Measurements from ENCODE around the gene LAPTM5. TPM values are rescaled to one million over a fixed set of nuclear protein-coding genes. Genes with fewer than 3 reads are reported as not detected.
"Not testable (repeated sequence)": the region's sequence is repeated elsewhere in the genome, so short reads cannot be mapped to it uniquely, and the experiment has no call there.

The LAPTM5 gene
- total RNA-seq, 2 experiments from 2014 or later = 174 to 214 TPM

DNA sequence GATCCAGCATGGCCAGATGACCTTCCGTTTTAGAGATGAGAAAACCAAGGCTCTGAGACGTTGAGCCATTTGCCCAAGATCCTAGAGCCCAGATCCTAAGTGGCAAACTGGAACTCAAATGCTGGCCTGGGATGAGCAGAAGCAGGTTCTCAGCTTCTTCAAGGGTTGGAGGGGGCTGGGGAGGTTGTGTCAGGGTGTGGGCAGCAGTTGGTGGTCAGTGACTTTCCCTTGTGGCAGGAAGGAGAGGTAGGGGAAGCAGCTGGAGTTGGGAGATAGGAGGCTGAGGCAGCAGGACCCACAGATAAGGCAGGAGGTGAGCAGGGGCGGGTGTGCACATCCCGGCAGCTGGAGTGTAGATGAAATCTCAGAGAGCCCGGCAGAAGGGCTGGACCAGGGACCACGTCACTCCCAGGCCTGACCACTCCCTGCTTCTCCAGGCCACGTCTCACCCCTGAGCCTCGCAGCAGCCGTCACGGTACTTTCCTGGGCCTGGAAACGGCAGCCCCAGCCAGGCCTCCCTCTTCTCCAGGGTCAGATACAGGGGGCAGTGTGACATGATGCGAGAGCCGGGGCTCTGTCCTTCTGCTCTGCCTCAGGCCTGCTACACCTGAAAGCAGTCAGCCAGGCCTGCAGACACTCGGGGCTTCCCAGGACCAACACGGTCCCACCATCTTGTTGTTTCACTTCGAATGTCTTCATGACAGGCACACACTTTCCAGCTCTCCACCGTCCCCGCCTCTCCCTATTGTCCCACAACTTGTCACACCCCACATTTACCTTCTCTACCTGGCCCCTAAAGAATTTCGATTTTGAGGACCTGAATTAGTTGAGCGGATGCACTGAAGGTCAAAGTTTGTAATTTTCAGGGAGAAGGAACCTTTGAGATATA lies 11.5 kb upstream of the LAPTM5 start:
- H3K27me3 Mint-ChIP-seq = no peaks in the 10 kb centered on the region
- CTCF ChIA-PET = interaction anchor here (1.2 to 5.0 kb wide), 3 partner anchors 8 to 50 kb away, joined by 5 to 32 read pairs (median 8); no protein-coding TSS in a partner anchor
- DNase-seq (no peak), ATAC-seq (no peak)
- no peak overlapping the region for H3K27ac Mint-ChIP-seq
- intact Hi-C loops (cut with DNase I, micrococcal nuclease) = no loop called here
- H3K4me3 Mint-ChIP-seq = no peak overlapping the region
- peaks cover 30% of the 10 kb centered on the region for H3K4me1 Mint-ChIP-seq
- POLR2A ChIA-PET = no interaction called here
- no peaks in the 10 kb centered on the region for H3K9me3 Mint-ChIP-seq (ENCODE audit: low read depth)
- H3K36me3 Mint-ChIP-seq (ENCODE audit: low read depth) = no peaks in the 10 kb centered on the region

DNA sequence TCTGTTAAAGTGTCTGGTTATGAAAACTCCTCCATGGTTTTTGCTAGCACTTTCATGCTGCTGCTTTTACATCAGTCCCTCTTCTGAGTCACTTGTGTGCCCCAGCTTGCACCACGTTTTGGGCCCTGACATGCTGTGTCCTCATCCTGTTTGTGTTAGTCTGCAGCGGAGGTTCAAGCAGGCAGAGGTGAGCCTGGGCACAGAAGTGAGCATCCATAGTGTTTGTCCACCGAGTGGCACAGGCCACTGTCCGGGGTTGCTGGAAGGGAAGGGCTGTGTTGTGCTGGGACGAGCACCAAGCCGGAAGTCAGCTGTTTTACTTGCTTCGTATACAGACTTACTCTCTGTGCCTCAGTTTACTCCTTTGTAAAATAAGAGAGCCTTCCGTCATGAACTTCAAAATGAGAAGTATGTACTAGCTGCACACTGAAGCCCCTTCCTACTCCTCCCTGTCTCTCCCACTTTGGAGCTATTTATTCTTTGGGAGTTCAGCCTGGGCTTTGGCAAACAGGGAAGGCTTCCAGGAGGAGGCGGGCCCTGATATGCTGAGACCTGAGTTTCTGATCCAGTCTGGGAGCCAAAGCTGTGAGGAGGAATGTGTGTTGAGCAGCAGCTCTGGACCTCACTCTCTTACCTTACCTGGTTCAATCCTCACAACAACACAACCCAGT lies 10.7 kb upstream of the LAPTM5 start:
- Mint-ChIP-seq H3K4me3 (no peak overlapping the region), H3K4me1 (peaks cover 34% of the 10 kb centered on the region), H3K9me3 (ENCODE audit: low read depth) (no peaks in the 10 kb centered on the region), H3K27ac (peak overlapping the region; percentile 12), H3K27me3 (no peaks in the 10 kb centered on the region), H3K36me3 (ENCODE audit: low read depth) (no peaks in the 10 kb centered on the region)
- ATAC-seq (peak; percentile 51), DNase-seq (peak; percentile 48)
- CTCF ChIA-PET = interaction anchor here (0.7 to 5.0 kb wide), 4 partner anchors 10 to 50 kb away, joined by 4 to 32 read pairs (median 6); no protein-coding TSS in a partner anchor
- POLR2A ChIA-PET = interaction anchor here (0.7 kb wide), 1 partner anchor 528 kb away, joined by 3 read pairs; the partner anchor contains the start of genes SNRNP40 and ZCCHC17
- intact Hi-C loops (cut with DNase I, micrococcal nuclease) = no loop called here

DNA sequence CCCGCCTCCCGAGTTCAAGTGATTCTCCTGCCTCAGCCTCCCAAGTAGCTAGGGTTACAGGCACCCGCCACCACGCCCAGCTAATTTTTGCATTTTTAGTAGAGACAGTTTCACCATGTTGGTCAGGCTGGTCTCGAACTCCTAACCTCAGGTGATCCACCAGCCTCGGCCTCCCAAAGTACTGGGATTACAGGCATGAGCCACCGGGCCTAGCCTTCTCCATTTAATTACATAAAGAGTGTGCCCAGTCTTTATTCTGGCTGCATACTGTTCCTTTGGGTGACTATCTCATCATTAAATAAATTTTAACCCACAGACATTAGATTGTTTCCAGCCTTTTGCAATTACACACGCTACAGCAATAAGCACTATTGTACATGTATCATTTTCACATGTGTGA lies 9.4 kb upstream of the LAPTM5 start:
- POLR2A ChIA-PET = not testable (repeated sequence)

DNA sequence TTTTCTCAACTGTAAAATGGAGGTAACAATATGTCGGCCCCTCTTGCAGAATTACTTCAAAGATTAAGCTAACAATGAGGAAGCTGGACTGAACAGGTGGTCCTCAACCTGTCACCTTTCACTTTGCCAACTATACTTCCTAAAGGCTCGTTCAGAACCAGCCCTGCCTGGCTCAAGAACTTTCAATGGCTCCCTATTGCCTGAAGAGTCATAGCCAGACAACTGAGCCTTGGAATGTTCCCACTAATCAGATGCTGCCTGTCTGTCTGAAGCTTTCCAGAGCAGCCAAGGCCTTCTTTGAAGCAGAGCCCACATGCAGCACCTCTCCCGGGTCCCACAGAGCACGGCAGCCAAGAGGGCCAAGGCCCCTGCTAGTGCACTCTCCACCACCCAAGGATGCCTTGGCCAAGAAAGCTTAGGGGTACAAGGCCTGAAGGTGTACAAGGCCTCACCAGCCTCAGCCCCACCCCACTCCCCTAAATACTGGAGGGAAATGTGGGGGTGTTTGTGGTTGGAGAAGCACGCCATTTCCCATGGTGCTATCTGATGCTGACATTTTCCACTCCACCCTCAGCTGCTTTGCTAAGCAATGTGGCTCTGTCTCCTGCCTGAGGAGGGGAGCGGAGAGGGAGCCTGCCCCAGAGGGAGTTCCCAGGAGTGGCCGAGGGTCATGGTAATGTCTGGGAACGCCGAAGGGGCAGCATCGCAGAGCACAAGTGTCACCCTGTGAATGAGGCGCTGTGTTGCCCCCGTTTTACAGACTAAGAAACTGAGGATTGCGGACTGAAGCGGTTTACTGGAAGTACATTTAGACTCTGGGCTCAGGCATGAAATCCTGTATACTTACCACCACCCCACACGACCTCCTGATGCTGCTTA lies 8.2 kb upstream of the LAPTM5 start:
- Mint-ChIP-seq H3K27ac (peak overlapping the region; percentile 92), H3K4me3 (peak overlapping the region; percentile 67), H3K9me3 (ENCODE audit: low read depth) (no peaks in the 10 kb centered on the region), H3K36me3 (ENCODE audit: low read depth) (no peaks in the 10 kb centered on the region), H3K27me3 (no peaks in the 10 kb centered on the region), H3K4me1 (peaks cover 59% of the 10 kb centered on the region)
- intact Hi-C loops (cut with DNase I, micrococcal nuclease) = loop anchor here in 1 of 2 experiments (1.0 kb wide), 1 partner anchor 34 kb away; no protein-coding TSS in a partner anchor
- peak; percentile 58 for DNase-seq
- ChIA-PET CTCF (interaction anchor here (1.1 to 5.0 kb wide), 3 partner anchors 13 to 47 kb away, joined by 3 to 32 read pairs (median 19); no protein-coding TSS in a partner anchor), POLR2A (interaction anchor here (1.3 kb wide), 1 partner anchor 9 kb away, joined by 3 read pairs; no protein-coding TSS in a partner anchor)
- peak; percentile 52 for ATAC-seq

More for the DNA sequence above, 9.4 kb upstream of the LAPTM5 start:
- H3K4me1 Mint-ChIP-seq = peaks cover 47% of the 10 kb centered on the region
- intact Hi-C loops (cut with DNase I, micrococcal nuclease) = loop anchor here in 1 of 2 experiments (1.0 kb wide), 1 partner anchor 36 kb away; no protein-coding TSS in a partner anchor
- not testable (repeated sequence) for H3K36me3 Mint-ChIP-seq (ENCODE audit: low read depth); H3K27me3 Mint-ChIP-seq; DNase-seq; H3K9me3 Mint-ChIP-seq (ENCODE audit: low read depth); H3K4me3 Mint-ChIP-seq; ATAC-seq; H3K27ac Mint-ChIP-seq
- CTCF ChIA-PET = interaction anchor here (1.1 to 5.0 kb wide), 4 partner anchors 12 to 48 kb away, joined by 4 to 32 read pairs (median 12); no protein-coding TSS in a partner anchor

DNA sequence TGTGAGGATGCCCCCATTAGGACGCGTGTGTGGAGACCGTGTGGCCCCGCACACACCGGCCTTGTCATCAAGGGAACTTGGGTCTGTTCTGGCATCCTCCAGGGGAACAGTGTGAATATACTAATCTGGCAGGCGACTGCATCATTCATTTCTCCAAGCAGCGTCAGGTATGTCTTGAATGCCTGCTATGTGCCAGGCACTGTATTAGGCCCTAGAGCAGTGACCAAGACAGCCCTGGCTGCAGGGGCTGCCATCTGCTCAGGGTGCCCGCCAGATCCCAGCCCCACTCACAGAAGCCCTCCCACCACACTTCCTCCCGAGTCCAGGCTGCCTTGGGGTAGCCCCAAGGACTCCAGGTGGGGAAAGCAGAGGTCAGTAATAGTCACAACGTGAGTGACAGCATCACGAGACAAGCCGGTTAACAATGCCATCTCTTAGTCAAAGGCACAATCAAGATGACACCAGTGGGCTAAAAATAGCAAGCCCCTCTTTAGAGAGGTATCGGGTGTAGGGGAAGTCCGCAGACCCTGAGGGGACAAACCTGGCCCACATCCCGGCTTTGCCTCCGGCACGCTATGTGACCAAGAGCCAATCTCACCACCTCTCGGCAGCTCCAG lies 7.5 kb upstream of the LAPTM5 start:
- no peaks in the 10 kb centered on the region for H3K9me3 Mint-ChIP-seq (ENCODE audit: low read depth)
- no peaks in the 10 kb centered on the region for H3K36me3 Mint-ChIP-seq (ENCODE audit: low read depth)
- ChIA-PET CTCF (interaction anchor here (1.1 to 3.9 kb wide), 2 partner anchors 15 to 46 kb away, joined by 3 to 19 read pairs; no protein-coding TSS in a partner anchor), POLR2A (interaction anchor here (1.3 kb wide), 1 partner anchor 9 kb away, joined by 3 read pairs; no protein-coding TSS in a partner anchor)
- no peak overlapping the region for H3K4me3 Mint-ChIP-seq
- H3K27me3 Mint-ChIP-seq = no peaks in the 10 kb centered on the region
- H3K4me1 Mint-ChIP-seq = peaks cover 66% of the 10 kb centered on the region
- H3K27ac Mint-ChIP-seq = peak overlapping the region; percentile 92
- intact Hi-C loops (cut with DNase I, micrococcal nuclease) = no loop called here
- no peak for ATAC-seq
- no peak for DNase-seq

DNA sequence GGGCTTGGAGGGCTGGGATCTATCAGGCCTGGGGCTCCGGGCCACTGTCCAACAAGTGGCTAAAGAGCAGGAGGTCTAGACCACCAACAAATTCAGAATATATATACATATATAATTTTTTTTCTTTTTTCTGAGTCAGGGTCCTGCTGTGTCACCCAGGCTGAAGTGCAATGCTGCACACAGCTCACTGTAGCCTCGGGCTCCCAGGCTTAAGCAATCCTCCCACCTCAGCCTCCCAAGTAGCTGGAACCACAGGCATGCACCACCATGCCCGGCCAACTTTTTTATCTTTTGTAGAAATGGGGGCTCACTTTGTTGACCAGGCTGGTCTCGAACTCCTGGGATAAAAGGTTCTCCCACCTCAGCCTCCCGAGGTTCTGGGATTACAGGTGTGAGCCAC lies 6.8 kb upstream of the LAPTM5 start:
- Mint-ChIP-seq H3K4me1 (peaks cover 73% of the 10 kb centered on the region), H3K27ac (no peak overlapping the region), H3K27me3 (no peaks in the 10 kb centered on the region), H3K36me3 (ENCODE audit: low read depth) (no peaks in the 10 kb centered on the region), H3K9me3 (ENCODE audit: low read depth) (no peaks in the 10 kb centered on the region), H3K4me3 (no peak overlapping the region)
- DNase-seq (no peak), ATAC-seq (no peak)
- intact Hi-C loops (cut with DNase I, micrococcal nuclease) = no loop called here
- CTCF ChIA-PET = interaction anchor here (3.9 to 12.9 kb wide), 2 partner anchors 16 to 45 kb away, joined by 19 to 158 read pairs; no protein-coding TSS in a partner anchor
- POLR2A ChIA-PET = no interaction called here

DNA sequence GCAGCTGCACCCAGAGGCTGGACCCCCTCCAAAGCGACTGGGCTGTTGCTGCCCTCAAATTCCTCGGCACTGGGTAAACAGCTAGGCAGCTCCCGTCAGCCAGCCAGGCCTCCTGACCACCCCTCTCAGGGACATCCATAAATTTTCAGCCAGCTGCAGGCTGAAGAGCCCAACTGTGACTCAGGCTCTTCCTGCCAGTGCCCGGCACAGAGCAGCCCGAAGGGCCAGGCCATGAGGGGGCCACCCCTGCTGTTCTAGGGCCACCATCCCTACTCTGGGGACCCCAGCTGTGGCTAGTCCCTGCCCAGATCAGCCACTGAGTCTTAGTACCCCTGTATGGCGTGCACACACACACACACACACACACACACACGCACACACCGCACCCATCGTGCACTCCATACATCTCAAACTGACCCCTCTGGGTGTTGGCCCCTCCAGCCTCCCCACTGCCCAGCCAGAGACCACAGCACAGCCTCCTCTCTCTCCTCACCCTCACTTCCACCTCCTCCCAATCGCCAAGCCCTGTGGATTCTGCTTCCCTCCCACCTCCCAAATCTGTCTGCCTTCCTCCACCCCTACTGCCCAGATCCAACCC lies 6.2 kb upstream of the LAPTM5 start:
- Mint-ChIP-seq H3K4me3 (no peak overlapping the region), H3K27me3 (no peaks in the 10 kb centered on the region), H3K9me3 (ENCODE audit: low read depth) (no peaks in the 10 kb centered on the region), H3K27ac (peak overlapping the region; percentile 48), H3K4me1 (peaks cover 79% of the 10 kb centered on the region), H3K36me3 (ENCODE audit: low read depth) (no peaks in the 10 kb centered on the region)
- DNase-seq (no peak), ATAC-seq (no peak)
- ChIA-PET POLR2A (interaction anchor here (0.6 kb wide), 1 partner anchor 66 kb away, joined by 3 read pairs; no protein-coding TSS in a partner anchor), CTCF (interaction anchor here (3.9 to 12.9 kb wide), 2 partner anchors 17 to 45 kb away, joined by 19 to 158 read pairs; no protein-coding TSS in a partner anchor)
- intact Hi-C loops (cut with DNase I, micrococcal nuclease) = no loop called here

DNA sequence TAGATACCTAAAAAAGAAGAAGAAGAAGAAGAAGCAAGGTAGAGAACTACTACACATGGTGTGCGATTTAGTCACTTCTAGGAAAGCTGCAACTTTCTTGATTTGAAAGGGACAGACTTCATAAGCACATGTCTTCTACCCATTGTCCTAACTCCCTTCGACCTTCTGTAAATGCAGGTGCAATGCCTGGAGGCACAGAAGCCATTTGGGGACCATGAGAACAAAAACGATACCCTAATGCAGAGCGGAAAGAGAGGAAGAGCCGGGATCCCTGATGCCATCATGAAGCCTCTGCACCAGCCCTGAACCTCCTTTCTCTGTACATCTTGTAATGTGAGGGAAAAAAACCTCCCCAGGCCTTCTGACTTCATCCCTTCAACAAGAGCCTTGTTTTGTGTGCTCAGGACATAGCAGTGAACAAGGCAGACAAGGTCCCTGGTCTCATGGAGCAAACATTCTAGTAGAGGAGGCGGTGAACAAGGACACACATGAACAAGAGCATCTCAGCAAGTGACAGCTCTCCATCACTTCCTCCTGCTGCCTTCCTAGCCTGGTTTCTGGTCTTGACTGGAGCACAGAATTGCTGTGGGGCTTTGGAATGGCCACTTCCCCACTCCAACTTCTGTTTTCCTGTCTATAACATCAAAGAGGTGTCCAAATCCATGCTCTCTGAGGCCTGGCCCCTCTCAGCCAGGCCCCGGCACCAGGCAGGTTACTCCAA lies 5.5 kb upstream of the LAPTM5 start:
- peaks cover 84% of the 10 kb centered on the region for H3K4me1 Mint-ChIP-seq
- ChIA-PET POLR2A (interaction anchor here (0.6 kb wide), 1 partner anchor 66 kb away, joined by 3 read pairs; no protein-coding TSS in a partner anchor), CTCF (interaction anchor here (0.6 to 12.9 kb wide), 6 partner anchors 18 to 1000 kb away, joined by 3 to 158 read pairs (median 3); no protein-coding TSS in a partner anchor)
- H3K4me3 Mint-ChIP-seq = no peak overlapping the region
- peak overlapping the region; percentile 81 for H3K27ac Mint-ChIP-seq
- no peaks in the 10 kb centered on the region for H3K36me3 Mint-ChIP-seq (ENCODE audit: low read depth)
- ATAC-seq (no peak), DNase-seq (no peak)
- intact Hi-C loops (cut with DNase I, micrococcal nuclease) = no loop called here
- H3K27me3 Mint-ChIP-seq = no peaks in the 10 kb centered on the region
- no peaks in the 10 kb centered on the region for H3K9me3 Mint-ChIP-seq (ENCODE audit: low read depth)

DNA sequence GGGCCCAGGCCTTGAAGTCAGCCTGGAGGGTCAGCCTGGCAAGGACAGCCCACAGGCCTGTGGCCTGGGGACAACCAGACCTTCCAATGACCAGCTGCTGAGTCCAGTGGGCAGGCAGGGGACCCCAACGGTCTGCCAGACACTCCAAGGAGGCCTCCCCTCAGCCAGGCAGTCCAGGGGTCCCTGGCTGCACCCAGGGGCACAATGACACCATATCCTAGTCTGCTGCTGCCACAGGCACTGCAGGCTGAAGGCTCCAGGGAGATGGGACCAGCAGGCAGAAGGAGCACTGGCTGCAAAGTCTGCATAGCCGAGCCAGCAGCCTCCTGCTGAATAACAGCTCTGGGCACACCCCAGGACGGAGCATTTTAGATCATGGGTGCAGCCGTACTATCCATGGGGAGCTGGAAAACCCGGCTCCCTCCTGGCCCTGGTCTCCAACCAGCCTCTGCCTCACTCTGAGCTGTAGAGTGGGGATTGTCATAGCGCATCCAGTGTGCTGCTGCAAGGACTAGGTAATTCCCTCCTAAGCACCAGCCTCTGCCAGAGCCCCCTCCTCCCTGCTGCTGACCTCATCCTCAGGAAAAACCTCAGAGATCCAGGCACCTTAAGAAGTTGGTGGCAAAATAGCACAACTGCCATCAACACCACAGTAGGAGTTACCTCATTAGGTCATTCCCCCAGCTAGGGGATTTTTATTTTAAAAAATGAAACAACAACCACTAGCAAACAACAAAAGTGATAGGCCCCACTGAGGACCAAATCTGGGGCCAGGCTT lies 4.8 kb upstream of the LAPTM5 start:
- ChIA-PET POLR2A (interaction anchor here (0.9 kb wide), 1 partner anchor 20 kb away, joined by 4 read pairs; no protein-coding TSS in a partner anchor), CTCF (interaction anchor here (0.6 to 12.9 kb wide), 10 partner anchors 12 to 1001 kb away, joined by 3 to 158 read pairs (median 3); no protein-coding TSS in a partner anchor)
- Mint-ChIP-seq H3K36me3 (ENCODE audit: low read depth) (no peaks in the 10 kb centered on the region), H3K4me1 (peaks cover 84% of the 10 kb centered on the region), H3K27ac (peak overlapping the region; percentile 81), H3K4me3 (no peak overlapping the region), H3K9me3 (ENCODE audit: low read depth) (no peaks in the 10 kb centered on the region), H3K27me3 (no peaks in the 10 kb centered on the region)
- ATAC-seq (no peak), DNase-seq (no peak)
- intact Hi-C loops (cut with DNase I, micrococcal nuclease) = no loop called here

Measured in activated CD4-positive, alpha-beta T cell treated with anti-CD3 and anti-CD28 coated beads for 36 hours (primary cell).